Measurements from ENCODE around the gene APAF1. TPM values are rescaled to one million over a fixed set of nuclear protein-coding genes. Genes with fewer than 3 reads are reported as not detected.
"Not testable (repeated sequence)": the region's sequence is repeated elsewhere in the genome, so short reads cannot be mapped to it uniquely, and the experiment has no call there.

The APAF1 gene
- total and polyA plus RNA-seq, 2 of the 13 experiments (the other 11 are each of a cell fraction or from before 2014, with no cell fraction given) = 6.0 to 13.0 TPM

DNA sequence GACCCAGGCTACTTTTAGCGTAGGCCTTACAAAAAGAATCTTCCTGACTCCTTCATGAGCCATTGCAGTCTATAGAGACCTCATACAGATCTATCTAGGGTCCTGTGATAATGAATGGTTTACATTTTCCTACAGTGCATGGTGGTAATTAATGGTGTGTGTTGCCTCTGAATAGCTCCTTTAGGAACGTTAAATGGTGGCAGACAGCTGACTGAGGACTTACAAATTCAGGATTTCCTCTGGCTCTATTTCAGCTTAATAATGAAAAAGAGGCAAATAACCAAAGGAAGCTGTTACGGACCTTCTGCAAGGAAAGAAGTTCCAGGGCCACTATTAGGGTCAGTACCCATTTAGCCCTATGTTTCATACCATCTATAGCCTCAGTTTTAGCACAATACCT, 5.6 kb upstream of the APAF1 start:
- intact Hi-C loops (cut with micrococcal nuclease; ENCODE audit: unreplicated experiment) (no loop called here), in situ Hi-C loops (cut with HindIII; ENCODE audit: extremely low pct_ligation_motif_present, low pct_unique_long_range_greater_than_20kb) (no loop called here)
- BruUV-seq (replicated peaks) = no TSS peak
- Histone ChIP-seq H3K79me2 (ENCODE audit: insufficient read depth, low read length) (peaks cover 73% of the 10 kb centered on the region), H4K20me1 (ENCODE audit: insufficient read depth, low read length) (no peaks in the 10 kb centered on the region; the same call in 1 of the 2 replicates), H3K27me3 (ENCODE audit: control insufficient read depth in 1 of 2, insufficient read depth in 2 of 2, low read length in 2 of 2) (no peaks in the 10 kb centered on the region; a peak in 1 of 5 replicates), H3K9ac (ENCODE audit: insufficient read depth, low read depth, low read length) (no peak overlapping the region), H3K4me3 (replicated peaks in 1 of 3; ENCODE audit: insufficient read depth in 1 of 3, low read depth in 2 of 3, low read length in 3 of 3) (no peak overlapping the region), H3K27ac (ENCODE audit: extremely low read length, insufficient read depth, low read length) (no peak overlapping the region), H3K4me1 (ENCODE audit: insufficient read depth, low read length) (peaks cover 53% of the 10 kb centered on the region), H3K4me2 (ENCODE audit: low read depth, low read length) (no peak overlapping the region), H2AFZ (ENCODE audit: low read length) (no peak overlapping the region), H3K36me3 (replicated peaks in 1 of 2; ENCODE audit: control insufficient read depth in 1 of 2, insufficient read depth in 2 of 2, low read length in 2 of 2) (peaks cover 1 to 5% of the 10 kb centered on the region in 2 experiments; a peak in 3 of 5 replicates), H3K9me3 (ENCODE audit: low read length) (no peaks in the 10 kb centered on the region)
- TF ChIP-seq SRSF4 (IDR thresholded peaks at IDR 0.05; ENCODE audit: low read depth, low read length, poor library complexity, severe bottlenecking) (no peak), BRCA1 (CRISPR knock-in tag; IDR thresholded peaks at IDR 0.05) (no peak), NR2F2 (IDR thresholded peaks at IDR 0.05; ENCODE audit: borderline replicate concordance, low read depth) (no peak), ARID2 (CRISPR knock-in tag; IDR thresholded peaks at IDR 0.05; ENCODE audit: borderline replicate concordance) (no peak), CHD4 (IDR thresholded peaks at IDR 0.05; ENCODE audit: borderline replicate concordance, low read length) (no peak), AGO2 (optimal IDR thresholded peaks at IDR 0.05; ENCODE audit: low read depth, low read length) (no peak), HIVEP1 (CRISPR knock-in tag; IDR thresholded peaks at IDR 0.05) (no peak), KLF13 (CRISPR knock-in tag; IDR thresholded peaks at IDR 0.05) (no peak), ZNF883 (CRISPR knock-in tag; IDR thresholded peaks at IDR 0.05; ENCODE audit: not compliant biosample characterization) (no peak)
- ATAC-seq (no peak), DNase-seq (ENCODE audit: low spot score) (no peak), FAIRE-seq (no peak)
- ChIA-PET POLR2A (no interaction called here), CTCF (ENCODE audit: low intra/inter-chr PET ratio, low total read pairs) (no interaction called here)
- WGBS (ENCODE audit: low lambda C conversion rate) = 97% methylated on average over 3 of the region's 3 CpGs

GRCh38 chr12:98642801-98643200, 2.3 kb upstream of the APAF1 start:
- ATAC-seq; FAIRE-seq; CTCF ChIA-PET (ENCODE audit: low intra/inter-chr PET ratio, low total read pairs); BruUV-seq (replicated peaks); H2AFZ ChIP-seq (ENCODE audit: low read length); H3K9me3 ChIP-seq (ENCODE audit: low read length); H4K20me1 ChIP-seq (ENCODE audit: insufficient read depth, low read length); POLR2A ChIA-PET; in situ Hi-C loops (cut with HindIII; ENCODE audit: extremely low pct_ligation_motif_present, low pct_unique_long_range_greater_than_20kb); H3K36me3 ChIP-seq (replicated peaks in 1 of 2; ENCODE audit: control insufficient read depth in 1 of 2, insufficient read depth in 2 of 2, low read length in 2 of 2); intact Hi-C loops (cut with micrococcal nuclease; ENCODE audit: unreplicated experiment); H3K9ac ChIP-seq (ENCODE audit: insufficient read depth, low read depth, low read length); DNase-seq (ENCODE audit: low spot score); H3K27ac ChIP-seq (ENCODE audit: extremely low read length, insufficient read depth, low read length); H3K27me3 ChIP-seq (ENCODE audit: control insufficient read depth in 1 of 2, insufficient read depth in 2 of 2, low read length in 2 of 2): not testable (repeated sequence)
- peak overlapping the region in 2 of 3 experiments; percentile 95 to 99; a peak in 4 of 6 replicates for H3K4me3 ChIP-seq (replicated peaks in 1 of 3; ENCODE audit: insufficient read depth in 1 of 3, low read depth in 2 of 3, low read length in 3 of 3)
- peaks cover 40% of the 10 kb centered on the region for H3K4me1 ChIP-seq (ENCODE audit: insufficient read depth, low read length)
- 92% methylated on average over 5 of the region's 5 CpGs for WGBS (ENCODE audit: low lambda C conversion rate)
- H3K79me2 ChIP-seq (ENCODE audit: insufficient read depth, low read length) = peaks cover 70% of the 10 kb centered on the region
- peak overlapping the region; percentile 59 for H3K4me2 ChIP-seq (ENCODE audit: low read depth, low read length)
- peak; percentile 82; the same call in 1 of the 2 replicates for TF ChIP-seq ZNF460 (CRISPR knock-in tag; IDR thresholded peaks at IDR 0.05; ENCODE audit: borderline replicate concordance)
- peak; percentile 63; the same call in 1 of the 2 replicates for TF ChIP-seq ZNF121 (CRISPR knock-in tag; IDR thresholded peaks at IDR 0.05)
